Neural progenitor cell (in vitro differentiated cells): ENCODE measurements around the gene CHST12.

ENCODE experiments used
- CTCF ChIP-seq: fragments of 200-600 bp; sonication (generic); IDR thresholded peaks from 2 replicates; pipeline ENCODE4 v1.5.1; 2017; ENCODE audit warnings: antibody characterized with exemption, mild to moderate bottlenecking
- EZH2phosphoT487 ChIP-seq: fragments of 200-600 bp; sonication (generic); IDR thresholded peaks from 2 replicates; pipeline ENCODE4 v1.6.1; 2017; ENCODE audit warnings: antibody characterized with exemption

GRCh38 chr7:2386964-2387669, 16.3 kb upstream of the CHST12 start:
- TF ChIP-seq CTCF = no peak
- TF ChIP-seq EZH2phosphoT487 = no peak
